Gastroesophageal sphincter (tissue), 3 donors: Measurements from ENCODE around the gene KCNMA1.

Source experiments
- EP300 ChIP-seq: sonication (generic); formaldehyde crosslinking; IDR thresholded peaks from one replicate; pipeline ENCODE4 v1.6.1; 2017; ENCODE audit warnings: antibody characterized with exemption, mild to moderate bottlenecking
- POLR2A ChIP-seq, 2 donors: fragments of 450-650 bp; IDR thresholded peaks; one replicate each; pipeline ENCODE4 v1.6.1; 2017; ENCODE audit warnings: antibody characterized with exemption in 2 of 2, mild to moderate bottlenecking in 2 of 2, moderate library complexity in 1 of 2
- POLR2AphosphoS5 ChIP-seq: sonication (generic); formaldehyde crosslinking; IDR thresholded peaks from one replicate; pipeline ENCODE4 v1.6.1; 2017; ENCODE audit warnings: antibody characterized with exemption
- TF ChIP-seq, protein P1 (sequence below), 4 experiments: fragments of 200-600 bp in 2 of 4; fragments of 450-650 bp in 2 of 4; sonication (generic) in 1 of 4; IDR thresholded peaks; one replicate each; pipeline ENCODE4 v1.5.1; 2017 to 2019; ENCODE audit warnings: antibody characterized with exemption in 4 of 4, mild to moderate bottlenecking in 2 of 4, moderate library complexity in 2 of 4

DNA sequence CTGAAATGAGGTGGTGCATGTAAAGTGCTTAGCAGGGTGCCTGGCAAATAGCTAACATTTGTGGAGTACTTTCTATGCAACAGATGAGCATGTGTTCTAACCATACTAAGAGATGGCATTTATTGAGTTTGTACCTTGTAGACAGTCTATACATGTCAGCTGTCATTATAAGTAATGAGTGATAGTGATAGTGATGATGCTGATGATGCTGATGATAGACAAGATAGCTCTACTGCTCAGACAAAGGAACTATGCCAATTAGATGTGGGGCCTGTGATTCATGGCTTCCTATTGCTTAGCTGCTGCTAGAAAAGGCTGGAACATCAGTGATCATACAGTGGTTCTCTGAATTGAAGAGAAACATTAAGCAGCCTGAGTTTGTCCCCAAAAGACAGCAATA lies 585.8 kb downstream of the KCNMA1 start:
- TF ChIP-seq, protein P1, sequence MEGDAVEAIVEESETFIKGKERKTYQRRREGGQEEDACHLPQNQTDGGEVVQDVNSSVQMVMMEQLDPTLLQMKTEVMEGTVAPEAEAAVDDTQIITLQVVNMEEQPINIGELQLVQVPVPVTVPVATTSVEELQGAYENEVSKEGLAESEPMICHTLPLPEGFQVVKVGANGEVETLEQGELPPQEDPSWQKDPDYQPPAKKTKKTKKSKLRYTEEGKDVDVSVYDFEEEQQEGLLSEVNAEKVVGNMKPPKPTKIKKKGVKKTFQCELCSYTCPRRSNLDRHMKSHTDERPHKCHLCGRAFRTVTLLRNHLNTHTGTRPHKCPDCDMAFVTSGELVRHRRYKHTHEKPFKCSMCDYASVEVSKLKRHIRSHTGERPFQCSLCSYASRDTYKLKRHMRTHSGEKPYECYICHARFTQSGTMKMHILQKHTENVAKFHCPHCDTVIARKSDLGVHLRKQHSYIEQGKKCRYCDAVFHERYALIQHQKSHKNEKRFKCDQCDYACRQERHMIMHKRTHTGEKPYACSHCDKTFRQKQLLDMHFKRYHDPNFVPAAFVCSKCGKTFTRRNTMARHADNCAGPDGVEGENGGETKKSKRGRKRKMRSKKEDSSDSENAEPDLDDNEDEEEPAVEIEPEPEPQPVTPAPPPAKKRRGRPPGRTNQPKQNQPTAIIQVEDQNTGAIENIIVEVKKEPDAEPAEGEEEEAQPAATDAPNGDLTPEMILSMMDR (IDR thresholded peaks at IDR 0.05): no peak
- TF ChIP-seq POLR2A (IDR thresholded peaks at IDR 0.05) (no peak), EP300 (no peak), POLR2AphosphoS5 (no peak)
